Measurements from ENCODE around the gene KCNB1. TPM values are rescaled to one million over a fixed set of nuclear protein-coding genes. Genes with fewer than 3 reads are reported as not detected.

KCNB1 gene
- polyA plus RNA-seq, 4 donors: 0.38 to 1.2 TPM; not detected in 2

GRCh38 chr20:49490689-49491088 is 8.2 kb upstream of the KCNB1 start:
- 43 to 71% (median 67%) methylated on average over 1 of the region's 1 CpG for WGBS, 3 donors

GRCh38 chr20:49489688-49490087 is 7.2 kb upstream of the KCNB1 start:
- H3K4me3 ChIP-seq (ENCODE audit: low read depth in 1 of 3, low read length in 3 of 3): no peak overlapping the region
- no peaks in the 10 kb centered on the region for H3K9me3 ChIP-seq (ENCODE audit: control insufficient read depth in 2 of 2, insufficient read depth in 1 of 2, low read depth in 1 of 2, low read length in 1 of 2)
- DNase-seq (no peak), FAIRE-seq (no peak)
- no peak overlapping the region for H3K27ac ChIP-seq (ENCODE audit: low read depth in 1 of 3, low read length in 2 of 3)
- 83 to 90% (median 88%) methylated on average over 5 of the region's 5 CpGs for WGBS, 3 donors
- no peaks in the 10 kb centered on the region for H3K36me3 ChIP-seq (ENCODE audit: control insufficient read depth in 3 of 3, insufficient read depth in 2 of 3, low read depth in 1 of 3, low read length in 3 of 3)
- peaks cover 0 to 34% (median 2%) of the 10 kb centered on the region in 3 donors for H3K27me3 ChIP-seq (ENCODE audit: control insufficient read depth in 3 of 3, insufficient read depth in 3 of 3, low read length in 3 of 3)
- no peaks in the 10 kb centered on the region for H3K4me1 ChIP-seq (ENCODE audit: control insufficient read depth in 3 of 3, insufficient read depth in 2 of 3, low read depth in 1 of 3, low read length in 2 of 3)

More at GRCh38 chr20:49490689-49491088, 8.2 kb upstream of the KCNB1 start:
- Histone ChIP-seq H3K4me3 (ENCODE audit: low read depth in 1 of 3, low read length in 3 of 3) (no peak overlapping the region), H3K36me3 (ENCODE audit: control insufficient read depth in 3 of 3, insufficient read depth in 2 of 3, low read depth in 1 of 3, low read length in 3 of 3) (no peaks in the 10 kb centered on the region), H3K9me3 (ENCODE audit: control insufficient read depth in 2 of 2, insufficient read depth in 1 of 2, low read depth in 1 of 2, low read length in 1 of 2) (no peaks in the 10 kb centered on the region), H3K4me1 (ENCODE audit: control insufficient read depth in 3 of 3, insufficient read depth in 2 of 3, low read depth in 1 of 3, low read length in 2 of 3) (no peaks in the 10 kb centered on the region), H3K27me3 (ENCODE audit: control insufficient read depth in 3 of 3, insufficient read depth in 3 of 3, low read length in 3 of 3) (peaks cover 0 to 25% (median 0%) of the 10 kb centered on the region in 3 donors), H3K27ac (ENCODE audit: low read depth in 1 of 3, low read length in 2 of 3) (no peak overlapping the region)
- no peak for FAIRE-seq
- no peak for DNase-seq

DNA sequence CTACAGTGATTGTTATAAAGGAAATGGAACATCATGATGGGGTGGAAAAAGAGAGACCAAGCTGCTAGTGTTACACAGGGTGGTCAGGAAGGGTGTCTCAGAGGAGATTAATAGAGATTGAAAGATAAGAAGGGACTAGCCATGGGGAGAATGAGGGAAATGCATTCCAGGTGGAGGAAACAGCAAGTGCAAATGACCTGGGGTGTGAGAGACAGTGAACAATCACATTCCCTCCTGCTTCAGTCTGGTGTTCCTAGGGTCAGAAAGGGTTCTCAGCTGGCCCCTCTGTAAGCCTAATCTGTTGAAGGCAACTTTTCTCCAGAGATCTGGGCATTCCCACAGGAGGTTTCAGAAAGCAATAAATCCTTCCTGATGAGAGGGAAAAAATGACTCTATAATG is 3.6 kb upstream of the KCNB1 start:
- Histone ChIP-seq H3K27me3 (ENCODE audit: control insufficient read depth in 3 of 3, insufficient read depth in 3 of 3, low read length in 3 of 3) (peaks cover 3 to 57% (median 5%) of the 10 kb centered on the region in 3 donors), H3K4me3 (ENCODE audit: low read depth in 1 of 3, low read length in 3 of 3) (no peak overlapping the region), H3K27ac (ENCODE audit: low read depth in 1 of 3, low read length in 2 of 3) (no peak overlapping the region), H3K9me3 (ENCODE audit: control insufficient read depth in 2 of 2, insufficient read depth in 1 of 2, low read depth in 1 of 2, low read length in 1 of 2) (no peaks in the 10 kb centered on the region), H3K4me1 (ENCODE audit: control insufficient read depth in 3 of 3, insufficient read depth in 2 of 3, low read depth in 1 of 3, low read length in 2 of 3) (peaks cover 0 to 3% (median 0%) of the 10 kb centered on the region in 3 donors), H3K36me3 (ENCODE audit: control insufficient read depth in 3 of 3, insufficient read depth in 2 of 3, low read depth in 1 of 3, low read length in 3 of 3) (peaks cover 0 to 2% (median 0%) of the 10 kb centered on the region in 3 donors)
- DNase-seq: no peak
- no peak for FAIRE-seq

- peaks cover 0 to 2% (median 0%) of the 10 kb centered on the region in 3 donors for H3K36me3 ChIP-seq (ENCODE audit: control insufficient read depth in 3 of 3, insufficient read depth in 2 of 3, low read depth in 1 of 3, low read length in 3 of 3)
- FAIRE-seq (no peak), DNase-seq (no peak)
- 50 to 77% (median 57%) methylated on average over 1 of the region's 1 CpG for WGBS, 3 donors
- H3K4me1 ChIP-seq (ENCODE audit: control insufficient read depth in 3 of 3, insufficient read depth in 2 of 3, low read depth in 1 of 3, low read length in 2 of 3): peaks cover 0 to 3% (median 0%) of the 10 kb centered on the region in 3 donors
- peaks cover 3 to 57% (median 5%) of the 10 kb centered on the region in 3 donors for H3K27me3 ChIP-seq (ENCODE audit: control insufficient read depth in 3 of 3, insufficient read depth in 3 of 3, low read length in 3 of 3)
- no peak overlapping the region for H3K4me3 ChIP-seq (ENCODE audit: low read depth in 1 of 3, low read length in 3 of 3)
- no peak overlapping the region for H3K27ac ChIP-seq (ENCODE audit: low read depth in 1 of 3, low read length in 2 of 3)
- H3K9me3 ChIP-seq (ENCODE audit: control insufficient read depth in 2 of 2, insufficient read depth in 1 of 2, low read depth in 1 of 2, low read length in 1 of 2): no peaks in the 10 kb centered on the region
Observed at GRCh38 chr20:49485563-49485962, 3.1 kb upstream of the KCNB1 start.

- Histone ChIP-seq H3K4me3 (ENCODE audit: low read depth in 1 of 3, low read length in 3 of 3) (peak overlapping the region in 2 of 3 donors; percentile 39 to 42), H3K27ac (ENCODE audit: low read depth in 1 of 3, low read length in 2 of 3) (no peak overlapping the region), H3K36me3 (ENCODE audit: control insufficient read depth in 3 of 3, insufficient read depth in 2 of 3, low read depth in 1 of 3, low read length in 3 of 3) (peaks cover 0 to 2% (median 0%) of the 10 kb centered on the region in 3 donors), H3K4me1 (ENCODE audit: control insufficient read depth in 3 of 3, insufficient read depth in 2 of 3, low read depth in 1 of 3, low read length in 2 of 3) (peaks cover 0 to 3% (median 0%) of the 10 kb centered on the region in 3 donors), H3K9me3 (ENCODE audit: control insufficient read depth in 2 of 2, insufficient read depth in 1 of 2, low read depth in 1 of 2, low read length in 1 of 2) (no peaks in the 10 kb centered on the region), H3K27me3 (ENCODE audit: control insufficient read depth in 3 of 3, insufficient read depth in 3 of 3, low read length in 3 of 3) (peaks cover 3 to 63% (median 5%) of the 10 kb centered on the region in 3 donors)
- WGBS, 3 donors: 1 to 2% (median 2%) methylated on average over 41 to 61 of the region's 61 CpGs
- DNase-seq (peak; percentile 57 to 81), FAIRE-seq (no peak)
Observed at GRCh38 chr20:49484180-49485140, 2.0 kb upstream of the KCNB1 start.

DNA sequence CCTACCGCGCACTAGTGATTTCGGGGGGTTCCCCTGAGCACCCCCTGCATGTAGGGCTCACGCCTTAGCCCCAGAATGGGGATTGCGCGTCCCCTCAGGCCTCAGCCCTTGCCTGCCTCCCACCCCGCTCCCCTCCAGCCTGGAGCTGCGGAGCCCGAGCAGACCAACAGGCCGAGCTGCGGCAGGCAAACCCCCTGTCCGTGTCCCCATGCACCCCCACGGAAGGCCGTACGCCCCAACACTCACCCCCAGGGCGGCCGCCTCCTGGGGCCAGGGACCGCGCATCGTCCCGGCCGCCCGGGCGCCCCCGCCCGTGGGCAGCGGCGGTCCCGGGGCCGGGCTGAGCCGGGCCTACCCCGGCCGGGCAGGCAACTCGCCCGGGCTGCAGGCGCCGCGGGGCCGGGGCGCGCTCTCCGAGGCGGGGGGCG is 1.2 kb upstream of the KCNB1 start:
- H3K9me3 ChIP-seq (ENCODE audit: control insufficient read depth in 2 of 2, insufficient read depth in 1 of 2, low read depth in 1 of 2, low read length in 1 of 2): no peaks in the 10 kb centered on the region
- peaks cover 3 to 60% (median 5%) of the 10 kb centered on the region in 3 donors for H3K27me3 ChIP-seq (ENCODE audit: control insufficient read depth in 3 of 3, insufficient read depth in 3 of 3, low read length in 3 of 3)
- peaks cover 0 to 2% (median 0%) of the 10 kb centered on the region in 3 donors for H3K36me3 ChIP-seq (ENCODE audit: control insufficient read depth in 3 of 3, insufficient read depth in 2 of 3, low read depth in 1 of 3, low read length in 3 of 3)
- FAIRE-seq (no peak), DNase-seq (peak in 1 of 2 donors; percentile 12)
- H3K4me3 ChIP-seq (ENCODE audit: low read depth in 1 of 3, low read length in 3 of 3): peak overlapping the region; percentile 20 to 42 (median 32)
- H3K27ac ChIP-seq (ENCODE audit: low read depth in 1 of 3, low read length in 2 of 3): no peak overlapping the region
- WGBS, 3 donors: 3 to 6% (median 3%) methylated on average over 24 to 44 of the region's 44 CpGs
- H3K4me1 ChIP-seq (ENCODE audit: control insufficient read depth in 3 of 3, insufficient read depth in 2 of 3, low read depth in 1 of 3, low read length in 2 of 3): peaks cover 0 to 3% (median 0%) of the 10 kb centered on the region in 3 donors

DNA sequence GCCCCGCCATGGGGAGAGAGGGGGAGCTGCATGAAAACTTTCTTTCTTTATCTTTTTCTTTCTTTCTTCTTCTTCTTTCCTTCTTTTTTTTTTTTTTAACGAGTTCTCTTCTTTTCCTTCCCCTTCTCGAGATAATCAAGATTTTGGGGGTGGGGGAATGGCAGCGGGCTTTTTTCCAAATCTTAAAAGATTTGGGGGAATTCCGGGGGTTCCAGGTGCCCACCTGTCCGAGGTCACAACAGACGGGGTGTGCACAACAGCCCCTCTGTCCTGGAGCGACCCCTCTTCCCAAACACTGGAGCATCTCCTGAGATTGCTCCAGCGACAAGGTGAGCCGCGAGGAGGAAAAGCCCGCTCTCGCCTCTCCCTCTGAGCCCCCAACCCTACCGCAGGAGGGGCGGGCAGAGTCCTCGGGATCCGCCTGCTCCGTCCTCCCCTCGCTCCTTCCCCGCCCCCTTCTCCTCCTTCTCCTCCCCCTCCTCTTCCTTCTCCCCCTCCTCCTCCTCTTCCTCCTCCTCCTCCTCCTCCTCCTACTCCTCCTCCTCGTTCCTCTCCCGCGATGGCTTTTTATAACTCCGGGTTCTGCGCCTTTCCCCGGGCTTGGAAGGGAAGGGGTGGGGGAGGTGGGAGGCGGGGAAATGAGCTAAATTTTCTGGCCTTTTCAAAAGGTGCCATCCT is 689 bp upstream of the KCNB1 start:
- Histone ChIP-seq H3K9me3 (ENCODE audit: control insufficient read depth in 2 of 2, insufficient read depth in 1 of 2, low read depth in 1 of 2, low read length in 1 of 2) (no peaks in the 10 kb centered on the region), H3K27me3 (ENCODE audit: control insufficient read depth in 3 of 3, insufficient read depth in 3 of 3, low read length in 3 of 3) (peaks cover 3 to 58% (median 5%) of the 10 kb centered on the region in 3 donors), H3K27ac (ENCODE audit: low read depth in 1 of 3, low read length in 2 of 3) (no peak overlapping the region), H3K4me3 (ENCODE audit: low read depth in 1 of 3, low read length in 3 of 3) (peak overlapping the region in 2 of 3 donors; percentile 7 to 32), H3K4me1 (ENCODE audit: control insufficient read depth in 3 of 3, insufficient read depth in 2 of 3, low read depth in 1 of 3, low read length in 2 of 3) (peaks cover 0 to 3% (median 0%) of the 10 kb centered on the region in 3 donors), H3K36me3 (ENCODE audit: control insufficient read depth in 3 of 3, insufficient read depth in 2 of 3, low read depth in 1 of 3, low read length in 3 of 3) (peaks cover 0 to 2% (median 0%) of the 10 kb centered on the region in 3 donors)
- 6 to 12% (median 7%) methylated on average over 21 to 27 of the region's 27 CpGs for WGBS, 3 donors
- FAIRE-seq (no peak), DNase-seq (no peak)

- Histone ChIP-seq H3K4me1 (ENCODE audit: control insufficient read depth in 3 of 3, insufficient read depth in 2 of 3, low read depth in 1 of 3, low read length in 2 of 3) (peaks cover 0 to 3% (median 0%) of the 10 kb centered on the region in 3 donors), H3K4me3 (ENCODE audit: low read depth in 1 of 3, low read length in 3 of 3) (no peak overlapping the region), H3K27me3 (ENCODE audit: control insufficient read depth in 3 of 3, insufficient read depth in 3 of 3, low read length in 3 of 3) (peaks cover 3 to 56% (median 5%) of the 10 kb centered on the region in 3 donors), H3K27ac (ENCODE audit: low read depth in 1 of 3, low read length in 2 of 3) (no peak overlapping the region), H3K36me3 (ENCODE audit: control insufficient read depth in 3 of 3, insufficient read depth in 2 of 3, low read depth in 1 of 3, low read length in 3 of 3) (peaks cover 0 to 2% (median 0%) of the 10 kb centered on the region in 3 donors), H3K9me3 (ENCODE audit: control insufficient read depth in 2 of 2, insufficient read depth in 1 of 2, low read depth in 1 of 2, low read length in 1 of 2) (no peaks in the 10 kb centered on the region)
- no peak for DNase-seq
- no peak for FAIRE-seq
- 55 to 80% (median 77%) methylated on average over 37 to 46 of the region's 46 CpGs for WGBS, 3 donors
Observed at GRCh38 chr20:49482173-49482572, 295 bp downstream of the KCNB1 start.

Data from small intestine (tissue), 7 donors.